A673 (cell line): ENCODE results near the gene TXNDC15.

Experiments
- EZH2 ChIP-seq: fragments of 200-600 bp; sonication (generic); IDR thresholded peaks from 2 replicates; pipeline ENCODE4 v1.6.1; 2017; ENCODE audit warnings: borderline replicate concordance, low read depth, mild to moderate bottlenecking, mixed read lengths, antibody characterized with exemption, low read length; ENCODE audit not compliant: poor library complexity, severe bottlenecking
- TF ChIP-seq, protein P1 (sequence below): fragments of 300-800, 200-600 bp; sonication (generic); conservative IDR thresholded peaks from 2 replicates; pipeline ENCODE4 v1.5.1; 2017; ENCODE audit warnings: low read depth, mild to moderate bottlenecking, antibody characterized with exemption, low read length, moderate library complexity, mixed read lengths

- TF ChIP-seq, protein P1, sequence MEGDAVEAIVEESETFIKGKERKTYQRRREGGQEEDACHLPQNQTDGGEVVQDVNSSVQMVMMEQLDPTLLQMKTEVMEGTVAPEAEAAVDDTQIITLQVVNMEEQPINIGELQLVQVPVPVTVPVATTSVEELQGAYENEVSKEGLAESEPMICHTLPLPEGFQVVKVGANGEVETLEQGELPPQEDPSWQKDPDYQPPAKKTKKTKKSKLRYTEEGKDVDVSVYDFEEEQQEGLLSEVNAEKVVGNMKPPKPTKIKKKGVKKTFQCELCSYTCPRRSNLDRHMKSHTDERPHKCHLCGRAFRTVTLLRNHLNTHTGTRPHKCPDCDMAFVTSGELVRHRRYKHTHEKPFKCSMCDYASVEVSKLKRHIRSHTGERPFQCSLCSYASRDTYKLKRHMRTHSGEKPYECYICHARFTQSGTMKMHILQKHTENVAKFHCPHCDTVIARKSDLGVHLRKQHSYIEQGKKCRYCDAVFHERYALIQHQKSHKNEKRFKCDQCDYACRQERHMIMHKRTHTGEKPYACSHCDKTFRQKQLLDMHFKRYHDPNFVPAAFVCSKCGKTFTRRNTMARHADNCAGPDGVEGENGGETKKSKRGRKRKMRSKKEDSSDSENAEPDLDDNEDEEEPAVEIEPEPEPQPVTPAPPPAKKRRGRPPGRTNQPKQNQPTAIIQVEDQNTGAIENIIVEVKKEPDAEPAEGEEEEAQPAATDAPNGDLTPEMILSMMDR, result no peak
- no peak for TF ChIP-seq EZH2
Observed at GRCh38 chr5:134844252-134844651, 29.9 kb upstream of the TXNDC15 start.
